Epithelial cell of esophagus (primary cell): ENCODE results near the gene GYPA.
"Not testable (repeated sequence)": the region's sequence is repeated elsewhere in the genome, so short reads cannot be mapped to it uniquely, and the experiment has no call there.

ENCODE experiments used
- DNase-seq: peaks from one replicate; pipeline ENCODE4 v3.0.0; 2010; ENCODE audit warnings: low read depth
- H3K4me3 ChIP-seq: 2 replicates; pipeline ENCODE4 v1.5.1; 2011; ENCODE audit warnings: mild to moderate bottlenecking, low read length, control low read depth
- TF ChIP-seq, protein P1 (sequence below): IDR thresholded peaks from 2 replicates; pipeline ENCODE4 v1.5.1; 2011; ENCODE audit warnings: low read depth, mild to moderate bottlenecking, low read length, control low read depth, inconsistent platforms; ENCODE audit not compliant: insufficient read depth; ENCODE audit errors: missing control alignments

GYPA gene

DNA sequence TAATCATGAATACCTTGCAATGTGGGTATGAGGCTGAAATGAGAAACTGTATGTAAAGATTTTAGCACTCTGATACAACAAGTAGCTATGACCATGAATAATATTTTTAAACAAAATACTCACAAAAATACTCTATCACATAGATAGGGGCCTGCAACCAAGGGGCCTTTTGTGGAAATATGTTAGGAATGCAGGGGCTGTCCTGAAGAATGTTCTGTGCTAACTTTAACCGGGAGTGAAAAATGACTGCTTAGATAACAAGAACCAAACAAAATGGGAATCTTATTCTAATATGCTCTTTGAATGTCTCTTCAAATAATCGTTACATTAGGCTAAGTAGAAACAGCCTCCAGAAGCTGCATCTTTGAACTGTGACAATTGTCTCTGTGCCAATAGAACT, 37.9 kb upstream of the GYPA start:
- DNase-seq = no peak
- H3K4me3 ChIP-seq = no peak overlapping the region
- TF ChIP-seq, protein P1, sequence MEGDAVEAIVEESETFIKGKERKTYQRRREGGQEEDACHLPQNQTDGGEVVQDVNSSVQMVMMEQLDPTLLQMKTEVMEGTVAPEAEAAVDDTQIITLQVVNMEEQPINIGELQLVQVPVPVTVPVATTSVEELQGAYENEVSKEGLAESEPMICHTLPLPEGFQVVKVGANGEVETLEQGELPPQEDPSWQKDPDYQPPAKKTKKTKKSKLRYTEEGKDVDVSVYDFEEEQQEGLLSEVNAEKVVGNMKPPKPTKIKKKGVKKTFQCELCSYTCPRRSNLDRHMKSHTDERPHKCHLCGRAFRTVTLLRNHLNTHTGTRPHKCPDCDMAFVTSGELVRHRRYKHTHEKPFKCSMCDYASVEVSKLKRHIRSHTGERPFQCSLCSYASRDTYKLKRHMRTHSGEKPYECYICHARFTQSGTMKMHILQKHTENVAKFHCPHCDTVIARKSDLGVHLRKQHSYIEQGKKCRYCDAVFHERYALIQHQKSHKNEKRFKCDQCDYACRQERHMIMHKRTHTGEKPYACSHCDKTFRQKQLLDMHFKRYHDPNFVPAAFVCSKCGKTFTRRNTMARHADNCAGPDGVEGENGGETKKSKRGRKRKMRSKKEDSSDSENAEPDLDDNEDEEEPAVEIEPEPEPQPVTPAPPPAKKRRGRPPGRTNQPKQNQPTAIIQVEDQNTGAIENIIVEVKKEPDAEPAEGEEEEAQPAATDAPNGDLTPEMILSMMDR = no peak

DNA sequence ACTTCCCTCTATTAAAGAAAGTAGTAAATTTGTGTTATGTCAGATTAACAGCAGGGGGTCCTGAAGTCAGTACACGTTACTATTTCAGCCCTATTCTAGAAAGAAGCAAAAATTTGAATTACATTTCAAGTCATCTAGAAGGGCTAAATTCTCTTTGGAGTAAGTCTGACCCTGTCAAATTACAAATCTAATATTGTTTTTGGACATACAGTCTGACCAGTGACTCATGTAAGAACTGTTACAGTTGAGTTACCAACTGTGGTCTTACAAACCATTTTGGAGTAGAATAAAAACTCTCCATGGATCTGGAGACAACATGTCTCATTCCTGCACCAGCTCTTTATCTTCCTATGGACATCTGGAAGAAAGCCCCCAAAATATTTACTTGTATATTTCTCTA, 36.0 kb upstream of the GYPA start:
- TF ChIP-seq, protein P1 = no peak
- H3K4me3 ChIP-seq = no peak overlapping the region
- DNase-seq = no peak

DNA sequence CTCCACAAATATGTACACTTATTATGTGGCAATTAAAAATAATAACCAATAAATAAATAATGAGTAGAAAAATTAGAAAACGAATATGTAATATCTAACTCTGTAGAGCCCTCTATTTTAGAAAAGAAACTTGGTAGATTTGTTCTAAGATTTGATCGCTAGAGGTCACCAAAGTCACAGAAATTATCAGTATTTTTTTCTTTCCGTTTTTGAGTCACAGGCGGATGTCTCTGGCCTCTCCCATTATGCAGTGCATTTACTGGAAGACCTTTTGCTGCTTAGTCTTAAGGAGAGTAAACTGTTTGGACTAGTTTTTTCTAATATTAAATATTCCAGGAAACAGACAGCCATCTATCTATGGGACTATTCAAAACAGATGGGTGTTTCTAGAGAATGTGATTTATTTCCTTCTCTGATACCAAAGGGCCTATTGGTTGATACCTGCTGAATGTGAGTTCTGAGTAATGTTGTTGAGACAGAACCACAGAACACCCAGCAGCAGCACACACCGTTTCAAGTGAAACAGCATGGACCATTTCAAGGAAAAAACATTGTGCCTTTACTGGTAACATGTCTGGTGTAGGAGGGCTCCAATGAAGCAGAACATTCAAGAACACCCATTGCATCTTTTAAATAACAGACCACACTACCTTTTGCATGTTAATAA, 34.0 kb upstream of the GYPA start:
- TF ChIP-seq, protein P1 = peak; percentile 29
- H3K4me3 ChIP-seq = no peak overlapping the region
- DNase-seq = peak; percentile 75

DNA sequence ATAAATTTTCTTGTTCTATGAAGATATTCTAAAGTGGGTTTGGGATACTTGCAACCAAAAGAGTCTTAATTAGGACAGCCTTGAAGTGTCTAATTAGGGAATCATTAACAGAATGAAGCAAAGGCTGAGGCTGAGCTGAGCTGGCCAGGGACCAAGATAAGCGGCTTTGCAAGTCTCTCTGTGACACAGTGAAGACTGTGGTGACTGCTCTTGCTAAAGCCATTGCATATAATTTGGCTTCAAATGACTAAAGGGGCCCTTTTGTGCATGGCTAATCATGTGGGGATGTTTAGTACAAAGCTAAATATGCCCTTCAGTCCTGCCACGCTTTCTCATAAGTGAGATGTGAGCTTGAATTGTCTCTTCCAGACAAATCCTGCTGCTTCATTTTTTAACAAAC, 31.2 kb upstream of the GYPA start:
- TF ChIP-seq, protein P1 = no peak
- H3K4me3 ChIP-seq = no peak overlapping the region
- no peak for DNase-seq

DNA sequence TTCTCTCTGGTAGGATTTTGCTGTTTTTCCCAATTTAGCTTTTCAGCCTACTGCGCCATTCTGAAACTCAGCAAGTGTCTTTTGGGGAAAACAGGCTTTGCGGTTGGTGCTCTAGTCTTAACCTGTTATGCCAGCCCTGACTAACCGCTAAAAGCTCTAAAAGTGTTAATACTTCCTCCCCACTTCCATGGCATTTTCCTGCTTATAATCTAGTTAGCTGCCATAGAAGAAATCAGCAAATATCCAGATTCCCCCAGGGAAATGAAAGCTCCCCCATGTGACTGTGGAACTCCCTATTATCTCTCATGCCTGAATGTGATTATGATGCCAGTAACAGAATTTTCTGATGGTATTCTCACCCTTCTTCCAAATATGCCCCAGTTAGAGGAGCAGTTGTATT, 28.7 kb upstream of the GYPA start:
- H3K4me3 ChIP-seq = no peak overlapping the region
- peak; percentile 27 for DNase-seq
- TF ChIP-seq, protein P1 = no peak

DNA sequence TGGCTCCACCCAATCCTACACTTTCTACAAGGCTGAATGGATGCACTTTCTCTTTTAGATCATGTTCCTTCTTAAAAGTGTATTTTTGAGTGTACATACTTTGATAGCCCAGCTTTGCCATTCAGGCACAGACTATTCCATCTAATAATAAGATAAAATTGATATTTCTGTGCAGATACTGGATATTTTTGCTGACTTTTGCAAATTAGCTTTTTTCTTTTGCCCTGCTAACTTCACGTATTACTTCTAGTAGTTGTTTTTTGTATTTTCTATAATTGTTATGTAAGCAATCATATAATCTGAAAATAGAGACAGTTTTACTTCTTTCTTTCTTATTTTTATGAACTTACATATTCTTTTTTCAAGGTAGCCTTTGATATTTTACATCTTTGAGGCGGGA, 13.5 kb upstream of the GYPA start:
- TF ChIP-seq, protein P1 = no peak
- H3K4me3 ChIP-seq = no peak overlapping the region
- no peak for DNase-seq

DNA sequence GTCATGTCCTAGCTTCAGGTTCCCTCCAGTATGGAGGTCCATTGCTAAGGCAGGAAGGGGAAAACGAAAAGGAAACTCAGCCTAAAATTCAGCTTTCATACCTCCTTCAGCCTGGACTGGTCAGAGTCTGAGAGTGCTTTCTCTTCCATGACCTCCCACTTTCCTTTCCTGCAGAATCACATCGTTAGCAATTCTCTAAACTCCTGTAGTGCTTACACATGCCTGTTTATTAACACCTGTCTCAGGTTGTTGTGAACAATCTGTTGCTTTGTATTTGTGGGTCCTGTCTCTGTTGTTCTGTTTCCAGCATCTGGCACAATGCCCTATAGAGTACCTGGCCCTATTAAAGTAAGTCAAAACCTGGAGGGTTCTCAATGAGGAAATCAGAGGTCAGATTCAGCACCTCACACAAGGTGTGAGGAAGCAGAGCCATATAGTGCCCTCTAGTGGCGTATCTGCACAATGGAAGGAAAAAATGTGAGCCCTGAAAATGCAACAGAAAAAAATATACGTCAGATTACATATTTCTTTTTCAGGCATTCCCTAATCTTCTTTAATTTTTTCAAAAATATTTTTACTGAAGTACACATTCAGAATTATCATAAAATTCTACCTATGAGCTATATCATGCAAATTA, 2.3 kb upstream of the GYPA start:
- TF ChIP-seq, protein P1 = peak; percentile 75
- H3K4me3 ChIP-seq = not testable (repeated sequence)
- peak; percentile 49 for DNase-seq
